Measurements from ENCODE around the gene PIGBOS1.

The PIGBOS1 gene

DNA sequence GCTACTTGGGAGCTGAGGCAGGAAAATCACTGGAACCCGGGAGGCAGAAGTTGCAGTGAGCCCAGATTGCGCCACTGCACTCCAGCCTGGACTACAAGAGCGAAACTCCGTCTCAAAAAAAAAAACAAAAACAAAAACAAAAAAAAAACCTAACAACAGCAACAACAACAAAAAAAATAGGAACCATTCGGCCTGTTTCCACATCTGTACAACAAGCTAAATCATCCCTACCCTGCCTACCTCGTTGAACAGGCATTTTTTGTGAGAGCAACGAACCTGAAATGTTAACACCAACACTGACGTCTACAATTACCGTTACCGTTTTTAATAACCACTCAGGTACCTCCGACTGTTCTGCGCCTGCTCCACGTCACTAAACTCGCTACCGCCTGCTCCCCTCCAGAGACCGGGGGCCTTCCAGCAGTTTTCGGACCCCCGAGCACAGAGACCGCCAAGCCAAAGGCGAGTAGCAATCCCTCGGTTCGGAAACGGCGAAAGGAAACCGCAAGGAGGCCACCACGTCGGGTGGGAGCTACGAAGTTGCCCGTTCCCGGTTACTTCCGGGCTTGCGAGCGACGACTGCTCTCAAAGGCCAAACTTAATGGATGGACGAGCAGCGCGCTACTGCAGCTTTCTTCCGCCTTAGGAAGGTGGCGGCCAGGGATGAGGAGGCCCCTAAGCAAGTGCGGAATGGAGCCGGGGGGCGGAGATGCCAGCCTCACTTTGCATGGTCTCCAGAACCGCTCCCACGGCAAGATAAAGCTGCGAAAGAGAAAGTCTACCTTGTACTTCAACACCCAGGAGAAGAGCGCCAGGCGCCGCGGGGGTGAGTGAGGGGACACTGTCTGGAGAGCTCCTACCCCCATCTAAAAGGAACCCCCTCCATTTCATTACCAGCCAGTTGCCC lies at the start of gene PIGBOS1, which contains the start of gene PIGB:
Gene PIGBOS1, minus strand, starts transcription at position 536 of the 907 bp plus-strand sequence. CDS start 1,331 bp downstream, outside the sequence.
Gene PIGB, plus strand, starts transcription at position 635 of the 907 bp plus-strand sequence. Its CDS starts 29 bp downstream, at position 664.
- no peak for TF ChIP-seq CTCF (IDR thresholded peaks at IDR 0.05; ENCODE audit: insufficient read depth, low read length, poor library complexity, severe bottlenecking)
- H3K4me3 ChIP-seq (replicated peaks; ENCODE audit: low read depth, low read length): peak within 1 kb of the TSS; percentile 89
- DNase-seq (ENCODE audit: extremely low read depth, insufficient read length): peak; percentile 89
- no peaks in the 10 kb centered on the region for H3K36me3 ChIP-seq (ENCODE audit: control insufficient read depth, insufficient read depth, low read length)
- H3K27me3 ChIP-seq (replicated peaks; ENCODE audit: control insufficient read depth, insufficient read depth, low read length): no peaks in the 10 kb centered on the region

- TF ChIP-seq CTCF (IDR thresholded peaks at IDR 0.05; ENCODE audit: insufficient read depth, low read length, poor library complexity, severe bottlenecking): no peak
- DNase-seq (ENCODE audit: extremely low read depth, insufficient read length): no peak
- H3K36me3 ChIP-seq (ENCODE audit: control insufficient read depth, insufficient read depth, low read length): no peaks in the 10 kb centered on the region
- H3K27me3 ChIP-seq (replicated peaks; ENCODE audit: control insufficient read depth, insufficient read depth, low read length): no peaks in the 10 kb centered on the region
- H3K4me3 ChIP-seq (replicated peaks; ENCODE audit: low read depth, low read length): no peak overlapping the region
Observed at GRCh38 chr15:55366981-55367380, 48.1 kb upstream of the PIGBOS1 start.

DNA sequence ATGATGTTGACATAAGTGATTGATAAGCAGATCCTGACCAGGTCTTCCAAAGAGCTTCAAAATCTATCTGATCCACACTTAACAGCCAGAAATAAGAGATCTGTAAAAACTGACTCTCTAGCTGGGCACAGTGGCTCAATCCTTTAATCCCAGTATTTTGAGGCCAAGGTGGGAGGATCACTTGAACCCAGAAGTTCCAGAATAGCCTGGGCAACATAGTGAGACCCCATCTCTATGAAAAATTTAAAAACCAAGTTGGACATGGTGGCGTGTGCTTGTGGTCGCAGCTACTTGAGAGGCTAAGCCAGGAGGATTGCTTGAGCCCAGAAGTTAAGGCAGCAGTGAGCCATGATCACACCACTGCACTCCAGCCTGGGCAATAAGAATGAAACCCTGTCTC lies 43.7 kb upstream of the PIGBOS1 start:
- no peaks in the 10 kb centered on the region for H3K27me3 ChIP-seq (replicated peaks; ENCODE audit: control insufficient read depth, insufficient read depth, low read length)
- DNase-seq (ENCODE audit: extremely low read depth, insufficient read length): no peak
- TF ChIP-seq CTCF (IDR thresholded peaks at IDR 0.05; ENCODE audit: insufficient read depth, low read length, poor library complexity, severe bottlenecking): no peak
- no peak overlapping the region for H3K4me3 ChIP-seq (replicated peaks; ENCODE audit: low read depth, low read length)
- H3K36me3 ChIP-seq (ENCODE audit: control insufficient read depth, insufficient read depth, low read length): no peaks in the 10 kb centered on the region

GRCh38 chr15:55361048-55361447 lies 42.1 kb upstream of the PIGBOS1 start:
- no peak overlapping the region for H3K4me3 ChIP-seq (replicated peaks; ENCODE audit: low read depth, low read length)
- DNase-seq (ENCODE audit: extremely low read depth, insufficient read length): no peak
- H3K36me3 ChIP-seq (ENCODE audit: control insufficient read depth, insufficient read depth, low read length): no peaks in the 10 kb centered on the region
- no peaks in the 10 kb centered on the region for H3K27me3 ChIP-seq (replicated peaks; ENCODE audit: control insufficient read depth, insufficient read depth, low read length)
- TF ChIP-seq CTCF (IDR thresholded peaks at IDR 0.05; ENCODE audit: insufficient read depth, low read length, poor library complexity, severe bottlenecking): no peak

DNA sequence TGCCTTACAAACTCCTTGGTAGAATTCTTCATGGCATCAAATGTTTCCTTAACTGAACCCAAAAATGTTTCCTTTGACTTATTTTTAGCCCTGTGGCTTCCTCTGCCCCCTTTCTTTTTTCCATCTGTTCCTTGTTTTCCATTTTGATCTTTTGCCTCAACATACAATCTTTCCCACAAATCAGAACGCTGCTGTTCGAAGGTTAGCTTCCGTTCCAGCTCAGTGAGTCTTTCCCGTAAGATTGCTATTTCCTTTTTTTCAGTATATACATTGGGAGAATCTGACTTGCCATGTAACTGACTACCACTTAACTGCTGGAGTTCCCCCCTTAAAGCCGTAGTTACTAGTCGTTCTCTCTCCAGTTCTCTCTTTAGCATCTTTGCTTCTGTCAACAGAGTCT lies 41.3 kb upstream of the PIGBOS1 start:
- TF ChIP-seq CTCF (IDR thresholded peaks at IDR 0.05; ENCODE audit: insufficient read depth, low read length, poor library complexity, severe bottlenecking): no peak
- no peak for DNase-seq (ENCODE audit: extremely low read depth, insufficient read length)
- Histone ChIP-seq H3K4me3 (replicated peaks; ENCODE audit: low read depth, low read length) (no peak overlapping the region), H3K36me3 (ENCODE audit: control insufficient read depth, insufficient read depth, low read length) (no peaks in the 10 kb centered on the region), H3K27me3 (replicated peaks; ENCODE audit: control insufficient read depth, insufficient read depth, low read length) (no peaks in the 10 kb centered on the region)
